ENCODE data around the gene RERE.

DNA sequence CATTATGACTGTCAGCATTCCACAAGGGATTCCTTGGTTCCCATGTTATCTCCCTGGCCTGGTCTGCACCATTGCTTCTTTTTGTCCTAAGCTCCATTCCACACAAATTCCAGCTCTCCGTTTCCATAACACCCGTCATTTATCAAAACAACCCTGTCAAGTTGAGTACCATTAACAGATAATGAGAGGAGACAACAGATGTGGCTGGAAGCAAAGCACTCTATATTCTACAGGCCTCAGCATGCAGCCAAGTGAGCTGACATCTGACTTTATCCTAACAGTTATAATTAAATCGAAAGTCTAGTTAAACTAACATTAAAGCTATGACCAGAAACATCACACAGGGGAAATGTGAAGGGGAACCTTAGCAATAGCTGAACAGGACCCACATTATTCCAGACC lies 110.4 kb downstream of the RERE start:
- TF ChIP-seq POLR2AphosphoS5 (IDR thresholded peaks at IDR 0.05; ENCODE audit: low read depth) = no peak
- no peak for TF ChIP-seq CTCF (conservative IDR thresholded peaks at IDR 0.05; ENCODE audit: low read depth in 2 of 2)
- TF ChIP-seq ZNF114 (CRISPR knock-in tag; IDR thresholded peaks at IDR 0.05) = no peak
- no peak for TF ChIP-seq EZH2 (IDR thresholded peaks at IDR 0.05; ENCODE audit: low read depth, unreplicated experiment)
- TF ChIP-seq EZH2phosphoT487 (IDR thresholded peaks at IDR 0.05; ENCODE audit: unreplicated experiment) = no peak
- TF ChIP-seq JUNB (IDR thresholded peaks at IDR 0.05; ENCODE audit: unreplicated experiment) = no peak
- TF ChIP-seq CREB1 (CRISPR knock-in tag; IDR thresholded peaks at IDR 0.05; ENCODE audit: low read depth) = no peak
